LNCaP clone FGC (cell line): ENCODE results near the gene CDKN2D.

Source experiments
- DNase-seq: peaks from one replicate; pipeline ENCODE4 v3.0.0-alpha.2; 2011; ENCODE audit warnings: low read depth
- H3K4me3 ChIP-seq: 2 replicates; pipeline ENCODE4 v1.5.1; 2011; ENCODE audit warnings: mild to moderate bottlenecking, low read depth, low read length, control low read depth
- TF ChIP-seq, protein P1 (sequence below): IDR thresholded peaks from 2 replicates; pipeline ENCODE4 v1.5.1; 2012; ENCODE audit warnings: mild to moderate bottlenecking; ENCODE audit not compliant: control insufficient read depth, insufficient read depth; ENCODE audit errors: extremely low read depth

CDKN2D gene

DNA sequence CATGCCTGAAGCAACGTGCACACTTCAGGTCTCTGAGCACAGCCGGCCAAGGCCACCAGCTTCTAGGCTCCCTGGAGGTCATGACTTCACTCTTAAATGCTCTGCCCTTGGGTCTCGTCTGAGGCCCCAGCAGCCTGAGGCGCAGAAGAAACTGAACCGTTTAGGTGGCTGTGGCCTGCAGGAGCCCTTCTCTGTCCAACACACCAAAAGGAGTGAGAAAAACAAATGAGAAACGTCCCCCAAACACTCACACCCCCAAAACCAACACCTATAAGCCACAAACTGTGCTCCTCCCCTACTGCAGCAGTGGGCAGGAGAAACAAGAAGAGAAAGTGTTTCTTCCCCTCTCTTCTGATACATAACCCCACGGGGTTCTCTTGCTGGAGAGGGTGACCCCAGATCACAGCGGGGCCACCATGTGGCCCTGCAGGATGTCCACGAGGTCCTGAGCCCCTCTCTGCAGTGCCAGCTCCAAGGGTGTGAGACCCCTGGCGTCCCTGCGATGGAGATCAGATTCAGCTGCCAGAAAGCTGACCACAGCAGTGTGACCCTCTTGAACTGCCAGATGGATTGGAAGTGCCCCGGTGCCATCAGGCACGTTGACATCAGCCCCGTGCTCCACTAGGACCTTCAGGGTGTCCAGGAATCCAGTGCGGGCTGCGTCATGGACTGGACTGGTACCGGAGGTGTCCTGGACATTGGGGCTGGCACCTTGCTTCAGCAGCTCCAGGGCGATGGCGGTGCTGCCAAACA is 1.9 kb downstream of the CDKN2D start:
- TF ChIP-seq, protein P1, sequence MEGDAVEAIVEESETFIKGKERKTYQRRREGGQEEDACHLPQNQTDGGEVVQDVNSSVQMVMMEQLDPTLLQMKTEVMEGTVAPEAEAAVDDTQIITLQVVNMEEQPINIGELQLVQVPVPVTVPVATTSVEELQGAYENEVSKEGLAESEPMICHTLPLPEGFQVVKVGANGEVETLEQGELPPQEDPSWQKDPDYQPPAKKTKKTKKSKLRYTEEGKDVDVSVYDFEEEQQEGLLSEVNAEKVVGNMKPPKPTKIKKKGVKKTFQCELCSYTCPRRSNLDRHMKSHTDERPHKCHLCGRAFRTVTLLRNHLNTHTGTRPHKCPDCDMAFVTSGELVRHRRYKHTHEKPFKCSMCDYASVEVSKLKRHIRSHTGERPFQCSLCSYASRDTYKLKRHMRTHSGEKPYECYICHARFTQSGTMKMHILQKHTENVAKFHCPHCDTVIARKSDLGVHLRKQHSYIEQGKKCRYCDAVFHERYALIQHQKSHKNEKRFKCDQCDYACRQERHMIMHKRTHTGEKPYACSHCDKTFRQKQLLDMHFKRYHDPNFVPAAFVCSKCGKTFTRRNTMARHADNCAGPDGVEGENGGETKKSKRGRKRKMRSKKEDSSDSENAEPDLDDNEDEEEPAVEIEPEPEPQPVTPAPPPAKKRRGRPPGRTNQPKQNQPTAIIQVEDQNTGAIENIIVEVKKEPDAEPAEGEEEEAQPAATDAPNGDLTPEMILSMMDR: no peak
- no peak for DNase-seq
- no peak overlapping the region; the same call in 1 of the 2 replicates for H3K4me3 ChIP-seq

DNA sequence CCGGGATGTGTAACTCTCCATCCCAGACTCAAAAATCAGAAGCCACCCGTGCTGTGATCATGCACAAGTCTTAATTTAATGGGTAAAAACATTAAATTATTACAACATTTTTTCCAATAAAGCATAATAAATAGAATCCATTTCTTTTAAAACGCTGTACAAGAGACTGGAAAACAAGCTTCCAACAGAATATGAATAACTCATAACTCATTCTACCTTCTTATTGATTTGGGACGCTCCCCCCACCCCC is 2.4 kb downstream of the CDKN2D start:
- TF ChIP-seq, protein P1: no peak
- H3K4me3 ChIP-seq: peak overlapping the region; percentile 95
- no peak for DNase-seq

DNA sequence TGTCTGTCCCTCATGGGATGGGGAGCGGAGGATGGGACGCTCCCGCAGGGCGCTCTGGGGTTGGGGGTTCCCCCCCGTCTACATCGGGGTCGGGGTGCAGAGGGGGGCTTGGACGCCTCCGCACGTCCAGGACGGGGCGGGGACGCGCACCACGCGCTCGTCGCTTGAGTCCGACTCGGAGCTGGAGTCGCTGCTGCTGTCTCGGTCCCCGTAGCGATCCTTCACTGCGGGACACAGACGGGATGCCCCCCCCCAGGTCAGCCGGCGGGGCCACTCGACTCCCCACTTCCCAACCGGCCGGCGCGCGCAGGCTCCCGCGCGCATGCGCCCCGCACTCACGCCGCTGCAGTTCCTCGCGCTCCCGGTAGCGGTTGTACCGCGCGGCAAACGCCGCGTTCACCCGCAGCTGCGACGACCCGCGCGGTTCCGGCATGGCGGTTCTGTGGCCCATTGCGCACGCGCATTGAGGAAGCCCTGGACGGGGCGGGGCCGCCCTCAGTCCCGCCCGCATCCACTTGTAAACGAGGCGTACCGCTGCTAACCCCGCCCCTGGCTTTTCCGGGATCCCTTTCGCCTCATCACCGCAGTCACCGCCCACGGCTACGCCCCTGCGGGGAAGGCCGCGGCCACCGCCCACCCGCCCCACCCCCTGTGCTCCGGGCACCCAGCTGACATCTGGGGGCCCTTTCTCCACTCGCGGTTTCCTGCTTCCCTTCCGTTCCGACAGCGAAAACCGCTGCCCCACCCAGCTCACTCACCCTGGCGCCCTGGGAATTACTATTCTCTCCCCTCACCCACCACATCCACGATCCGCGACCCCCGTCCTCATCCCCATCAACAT is 3.0 kb downstream of the CDKN2D start, which contains the start of gene KRI1:
Gene KRI1 (minus strand): TSS at position 444 of the 841 bp plus-strand sequence. CDS start 11 bp downstream, at position 433.
- peak; percentile 76 for DNase-seq
- TF ChIP-seq, protein P1: peak; percentile 28; the same call in 1 of the 2 replicates
- peak within 1 kb of the TSS; percentile 95 for H3K4me3 ChIP-seq

DNA sequence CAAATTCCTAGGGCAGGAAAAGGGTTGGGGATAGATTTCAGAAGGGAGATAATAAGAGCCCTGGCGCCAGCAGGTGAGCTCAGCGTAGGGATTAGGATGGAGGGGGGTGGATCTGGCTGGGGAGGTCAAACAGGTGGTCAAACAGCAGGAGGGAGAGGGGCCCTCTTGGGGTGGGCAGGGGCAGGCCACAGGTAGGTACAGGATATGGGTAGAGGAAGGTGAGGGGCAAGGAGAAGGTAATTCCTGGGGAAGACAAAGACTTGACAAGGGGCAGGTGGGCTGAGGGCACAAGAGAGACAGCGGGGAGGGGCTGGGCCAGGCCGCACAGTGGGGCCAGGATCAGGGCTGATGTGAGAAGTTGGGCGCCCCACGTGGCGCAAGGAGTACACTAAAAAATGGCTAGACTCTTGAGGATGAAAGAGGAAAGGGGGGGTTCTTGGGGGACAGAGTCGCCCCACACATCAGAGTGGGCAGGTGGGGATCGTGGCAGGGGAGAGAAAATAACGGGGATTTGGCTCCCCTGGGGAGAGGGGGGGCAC is 3.7 kb downstream of the CDKN2D start:
- no peak for DNase-seq
- TF ChIP-seq, protein P1: peak; percentile 51
- H3K4me3 ChIP-seq: peak overlapping the region; percentile 95

DNA sequence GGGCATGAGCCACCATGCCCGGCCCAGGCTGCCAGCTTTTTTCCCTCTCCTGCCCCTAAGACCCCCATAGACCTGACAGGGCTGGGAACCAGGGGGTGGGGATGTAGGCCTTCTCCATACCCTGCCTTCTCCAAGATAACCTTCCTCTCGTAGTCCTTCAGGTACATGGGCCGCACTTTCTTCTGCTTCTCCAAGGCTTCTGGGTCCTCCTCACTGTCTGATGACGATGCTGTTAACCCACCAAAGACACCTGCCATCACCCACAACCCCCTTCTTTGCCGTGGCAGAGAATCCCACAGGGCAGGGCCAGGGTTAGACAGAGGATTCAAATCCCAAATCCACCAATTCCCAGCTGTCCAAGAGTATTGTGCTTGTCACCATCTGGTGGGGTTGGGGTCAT is 6.2 kb downstream of the CDKN2D start:
- TF ChIP-seq, protein P1: no peak
- H3K4me3 ChIP-seq: no peak overlapping the region
- no peak for DNase-seq

DNA sequence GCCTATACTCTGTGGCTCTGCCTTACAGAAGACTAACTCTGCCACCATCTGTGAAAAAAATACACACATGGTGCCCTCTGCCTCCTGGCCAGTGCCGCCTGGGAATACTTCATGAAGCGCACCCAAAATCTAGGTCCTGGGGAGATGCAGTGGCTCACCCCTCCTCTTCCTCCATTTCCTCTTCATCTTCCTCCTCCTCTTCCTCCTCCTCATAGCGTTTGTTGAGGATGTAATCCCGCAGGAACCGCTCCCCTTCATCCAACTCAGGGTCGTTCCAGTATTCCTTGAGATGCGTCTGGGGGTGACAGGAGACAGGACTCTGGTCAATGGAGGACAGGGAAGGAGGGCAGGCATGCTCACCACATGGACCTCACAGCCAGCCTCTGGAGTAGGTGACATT is 8.6 kb downstream of the CDKN2D start:
- no peak for DNase-seq
- TF ChIP-seq, protein P1: no peak
- H3K4me3 ChIP-seq: no peak overlapping the region
